Epithelial cell of proximal tubule (primary cell): ENCODE measurements around the gene MBLAC1. TPM values are rescaled to one million over a fixed set of nuclear protein-coding genes. Genes with fewer than 3 reads are reported as not detected.

Experiments used
- DNase-seq: peaks from one replicate; pipeline ENCODE4 v3.0.0-alpha.2; 2011; ENCODE audit warnings: low read depth
- H3K4me3 ChIP-seq: 2 replicates; pipeline ENCODE4 v1.5.1; 2011; ENCODE audit warnings: low read depth, mild to moderate bottlenecking, low read length
- total RNA-seq: library from RNA; depleted of rRNA; stranded (reverse); fragments of >200 nt; gene quantifications from 2 replicates; pipeline ENCODE4 v1.2.3, GENCODE V29; 2015
- TF ChIP-seq, protein P1 (sequence below): conservative IDR thresholded peaks from 2 replicates; pipeline ENCODE4 v1.5.1; 2012; ENCODE audit warnings: low read depth, mild to moderate bottlenecking, low read length

MBLAC1 gene
- total RNA-seq, 1 donor from 2014 or later: 2.6 TPM

DNA sequence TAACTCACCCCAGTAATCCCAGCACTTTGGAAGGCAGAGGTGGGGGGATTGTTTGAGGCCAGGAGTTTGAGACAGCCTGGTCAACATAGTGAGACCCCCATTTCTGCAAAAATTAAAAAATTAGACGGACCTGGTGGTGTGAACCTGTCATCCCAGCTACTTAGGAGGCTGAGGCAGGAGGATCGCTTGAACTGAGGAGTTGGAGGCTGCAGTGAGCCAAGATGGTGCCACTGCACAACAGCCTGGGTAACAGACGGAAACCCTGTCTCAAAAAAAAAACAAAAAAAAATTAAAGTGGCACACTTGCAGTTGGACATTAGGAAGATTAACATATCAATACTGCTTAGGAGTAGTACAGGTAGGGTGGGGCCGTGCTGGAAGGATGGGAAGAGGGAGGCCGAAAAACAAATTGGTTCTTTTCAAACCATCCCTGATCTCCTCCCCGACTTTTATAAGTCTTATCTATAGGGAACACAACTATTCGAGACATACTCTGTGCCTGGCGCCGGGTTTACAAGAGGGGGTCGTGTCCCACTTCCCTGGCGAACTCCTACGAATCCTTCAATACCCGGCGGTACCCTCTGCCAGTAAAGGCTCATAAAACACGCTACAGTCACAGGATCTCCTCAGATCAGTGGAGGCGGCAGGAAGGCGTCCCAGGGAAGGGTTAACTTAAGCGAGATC lies 8.2 kb upstream of the MBLAC1 start:
- no peak for DNase-seq
- TF ChIP-seq, protein P1, sequence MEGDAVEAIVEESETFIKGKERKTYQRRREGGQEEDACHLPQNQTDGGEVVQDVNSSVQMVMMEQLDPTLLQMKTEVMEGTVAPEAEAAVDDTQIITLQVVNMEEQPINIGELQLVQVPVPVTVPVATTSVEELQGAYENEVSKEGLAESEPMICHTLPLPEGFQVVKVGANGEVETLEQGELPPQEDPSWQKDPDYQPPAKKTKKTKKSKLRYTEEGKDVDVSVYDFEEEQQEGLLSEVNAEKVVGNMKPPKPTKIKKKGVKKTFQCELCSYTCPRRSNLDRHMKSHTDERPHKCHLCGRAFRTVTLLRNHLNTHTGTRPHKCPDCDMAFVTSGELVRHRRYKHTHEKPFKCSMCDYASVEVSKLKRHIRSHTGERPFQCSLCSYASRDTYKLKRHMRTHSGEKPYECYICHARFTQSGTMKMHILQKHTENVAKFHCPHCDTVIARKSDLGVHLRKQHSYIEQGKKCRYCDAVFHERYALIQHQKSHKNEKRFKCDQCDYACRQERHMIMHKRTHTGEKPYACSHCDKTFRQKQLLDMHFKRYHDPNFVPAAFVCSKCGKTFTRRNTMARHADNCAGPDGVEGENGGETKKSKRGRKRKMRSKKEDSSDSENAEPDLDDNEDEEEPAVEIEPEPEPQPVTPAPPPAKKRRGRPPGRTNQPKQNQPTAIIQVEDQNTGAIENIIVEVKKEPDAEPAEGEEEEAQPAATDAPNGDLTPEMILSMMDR: no peak
- peak overlapping the region; percentile 100 for H3K4me3 ChIP-seq

DNA sequence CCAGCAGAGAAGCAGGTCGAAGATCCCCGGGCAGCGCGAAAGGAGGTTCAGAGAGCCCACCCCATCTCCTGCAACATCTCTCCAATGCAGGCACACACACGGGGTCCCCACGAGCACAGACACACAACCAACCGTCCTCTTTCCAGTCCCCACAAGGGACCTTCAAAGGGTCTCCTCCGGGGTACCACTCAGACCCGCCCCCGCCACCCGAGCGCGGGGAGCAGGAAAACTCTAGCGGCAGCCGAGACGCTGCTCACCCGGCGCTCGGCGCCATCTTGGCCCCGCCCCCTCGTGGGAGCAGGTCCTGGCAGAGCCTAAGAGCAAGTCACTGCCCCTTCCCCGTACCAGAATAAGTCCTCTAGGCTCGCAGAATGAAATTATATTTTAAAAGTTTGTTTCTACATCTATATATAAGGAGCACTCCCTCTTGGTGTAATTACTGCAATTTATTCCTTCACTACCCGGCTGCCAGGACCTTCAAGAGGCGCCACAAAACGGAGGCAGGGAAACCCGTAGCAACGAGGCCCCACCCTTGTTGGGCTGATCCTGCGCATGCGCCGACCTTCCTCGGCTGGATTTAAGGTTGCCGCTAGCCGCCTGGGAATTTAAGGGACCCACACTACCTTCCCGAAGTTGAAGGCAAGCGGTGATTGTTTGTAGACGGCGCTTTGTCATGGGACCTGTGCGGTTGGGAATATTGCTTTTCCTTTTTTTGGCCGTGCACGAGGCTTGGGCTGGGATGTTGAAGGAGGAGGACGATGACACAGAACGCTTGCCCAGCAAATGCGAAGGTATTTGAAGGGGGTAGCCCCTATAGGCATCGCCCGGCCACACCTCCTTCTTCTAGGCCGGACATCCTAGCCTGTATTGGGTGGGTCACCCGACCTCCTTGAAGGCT lies 7.4 kb upstream of the MBLAC1 start, which contains the start of the genes CNPY4 and TAF6:
CNPY4 (plus strand) TSS at position 563 of the 898 bp plus-strand sequence; CDS start at position 674, 111 bp downstream.
TAF6 (minus strand) TSS at position 287 of the 898 bp plus-strand sequence. CDS start 5,149 bp downstream, outside the sequence.
- DNase-seq: peak; percentile 81
- TF ChIP-seq, protein P1: no peak
- H3K4me3 ChIP-seq: peak within 1 kb of the TSS; percentile 100

DNA sequence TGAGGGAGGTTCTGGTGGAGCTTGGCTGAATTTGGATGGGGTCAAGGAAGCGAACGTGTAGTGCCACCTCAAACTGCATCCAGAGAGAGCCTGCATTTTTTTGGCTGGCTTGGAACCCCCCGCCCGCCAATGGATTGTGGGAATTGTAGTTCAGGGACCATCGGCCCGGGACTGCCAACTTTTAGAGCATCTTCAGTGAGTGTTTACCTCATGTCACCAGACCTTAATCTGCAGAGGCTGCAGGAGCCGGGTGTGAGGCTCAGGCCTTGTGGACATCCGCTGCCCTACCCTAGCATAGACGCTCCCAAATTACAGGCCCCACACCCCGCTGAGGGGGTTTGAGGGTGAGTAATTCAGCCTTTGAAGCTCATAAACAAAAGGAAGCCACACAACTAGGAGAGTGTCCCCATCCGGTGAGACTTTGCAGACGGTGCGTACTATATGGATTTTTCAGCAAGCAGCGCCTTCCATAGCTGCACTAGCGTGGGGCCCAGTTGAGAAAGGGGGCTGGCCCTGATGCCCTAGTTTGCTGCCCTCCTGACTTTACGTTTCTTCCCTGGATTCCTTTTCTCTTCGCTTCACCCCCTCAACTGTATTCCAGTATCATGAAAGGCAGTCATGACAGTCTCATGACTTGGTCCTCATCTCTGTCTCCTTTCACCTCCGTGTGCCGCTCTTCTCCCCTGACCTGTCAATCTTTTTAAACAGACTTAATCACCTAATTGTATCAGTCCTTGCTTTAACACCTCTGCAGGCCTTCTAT lies 6.6 kb upstream of the MBLAC1 start:
- peak overlapping the region; percentile 100 for H3K4me3 ChIP-seq
- TF ChIP-seq, protein P1: no peak
- no peak for DNase-seq

DNA sequence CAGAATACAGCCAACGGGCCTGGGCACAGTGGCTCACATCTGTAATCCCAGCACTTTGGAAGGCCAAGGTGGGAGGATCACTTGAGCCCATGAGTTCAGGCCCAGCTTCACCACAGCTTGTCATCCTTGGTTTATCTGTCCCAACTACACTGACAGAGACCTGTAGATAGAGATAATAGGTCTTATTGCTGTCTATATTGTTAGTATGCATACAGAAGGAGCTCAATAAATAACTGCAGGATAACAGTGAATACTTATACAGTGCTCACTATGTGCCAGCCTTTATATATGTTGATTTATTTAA lies 6.1 kb upstream of the MBLAC1 start:
- no peak for DNase-seq
- TF ChIP-seq, protein P1: no peak
- H3K4me3 ChIP-seq: peak overlapping the region; percentile 100

DNA sequence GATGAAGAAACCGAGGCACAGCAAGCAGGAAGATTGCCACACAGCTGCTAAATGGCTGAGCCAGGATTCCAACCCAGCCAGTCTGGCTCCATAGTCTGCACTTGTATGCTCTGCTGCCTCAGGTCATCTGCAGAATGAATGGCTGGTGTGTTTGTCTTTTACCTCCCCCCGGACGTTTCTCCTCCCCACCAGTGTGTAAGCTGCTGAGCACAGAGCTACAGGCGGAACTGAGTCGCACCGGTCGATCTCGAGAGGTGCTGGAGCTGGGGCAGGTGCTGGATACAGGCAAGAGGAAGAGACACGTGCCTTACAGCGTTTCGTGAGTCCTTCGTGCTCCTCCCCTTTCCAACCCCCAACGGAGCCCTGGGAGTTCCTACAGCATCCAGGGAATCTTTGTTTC lies 4.7 kb upstream of the MBLAC1 start:
- TF ChIP-seq, protein P1: no peak
- H3K4me3 ChIP-seq: no peak overlapping the region
- DNase-seq: no peak

DNA sequence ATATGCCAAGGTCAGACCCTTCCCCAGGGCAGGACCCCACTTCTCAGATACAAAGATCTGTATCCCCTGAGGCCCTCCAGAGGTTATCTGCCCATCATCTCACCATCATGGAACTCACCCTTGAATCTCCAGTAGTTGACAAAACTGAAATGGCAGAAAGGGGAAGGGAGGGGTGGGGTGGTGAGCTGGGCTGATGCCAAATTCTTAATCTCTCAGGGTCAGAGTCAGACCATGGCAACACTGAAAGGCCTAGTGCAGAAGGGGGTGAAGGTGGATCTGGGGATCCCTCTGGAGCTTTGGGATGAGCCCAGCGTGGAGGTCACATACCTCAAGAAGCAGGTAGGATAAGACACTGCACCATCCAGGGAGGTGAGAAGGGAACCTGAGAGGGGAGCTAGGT lies 4.2 kb upstream of the MBLAC1 start:
- TF ChIP-seq, protein P1: no peak
- DNase-seq: no peak
- no peak overlapping the region for H3K4me3 ChIP-seq
